ENCODE data around the gene ZDHHC22.

The ZDHHC22 gene

DNA sequence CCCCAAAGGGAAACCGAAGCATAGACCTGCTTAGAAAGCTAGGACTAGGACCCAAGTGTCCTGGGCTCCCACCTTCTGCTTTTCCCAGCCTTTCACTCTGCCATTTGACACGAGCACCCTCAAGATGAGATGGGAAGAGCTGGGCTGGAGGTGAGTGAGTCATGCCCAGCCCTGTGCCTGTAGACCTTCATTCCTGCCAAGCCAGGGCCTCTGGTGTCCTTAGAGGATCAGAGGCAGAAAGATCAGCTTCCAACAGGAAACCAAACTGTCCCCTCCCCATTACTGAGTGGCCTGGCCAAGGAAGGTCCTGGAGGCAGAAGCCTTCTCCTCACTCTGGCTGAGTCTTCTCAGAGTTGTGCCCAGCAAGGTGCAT lies 43.5 kb upstream of the ZDHHC22 start:
- H3K4me1 Mint-ChIP-seq: peaks cover 14% of the 10 kb centered on the region
- no peak for DNase-seq
- H3K9me3 Mint-ChIP-seq: no peaks in the 10 kb centered on the region
- TF ChIP-seq, protein P1, sequence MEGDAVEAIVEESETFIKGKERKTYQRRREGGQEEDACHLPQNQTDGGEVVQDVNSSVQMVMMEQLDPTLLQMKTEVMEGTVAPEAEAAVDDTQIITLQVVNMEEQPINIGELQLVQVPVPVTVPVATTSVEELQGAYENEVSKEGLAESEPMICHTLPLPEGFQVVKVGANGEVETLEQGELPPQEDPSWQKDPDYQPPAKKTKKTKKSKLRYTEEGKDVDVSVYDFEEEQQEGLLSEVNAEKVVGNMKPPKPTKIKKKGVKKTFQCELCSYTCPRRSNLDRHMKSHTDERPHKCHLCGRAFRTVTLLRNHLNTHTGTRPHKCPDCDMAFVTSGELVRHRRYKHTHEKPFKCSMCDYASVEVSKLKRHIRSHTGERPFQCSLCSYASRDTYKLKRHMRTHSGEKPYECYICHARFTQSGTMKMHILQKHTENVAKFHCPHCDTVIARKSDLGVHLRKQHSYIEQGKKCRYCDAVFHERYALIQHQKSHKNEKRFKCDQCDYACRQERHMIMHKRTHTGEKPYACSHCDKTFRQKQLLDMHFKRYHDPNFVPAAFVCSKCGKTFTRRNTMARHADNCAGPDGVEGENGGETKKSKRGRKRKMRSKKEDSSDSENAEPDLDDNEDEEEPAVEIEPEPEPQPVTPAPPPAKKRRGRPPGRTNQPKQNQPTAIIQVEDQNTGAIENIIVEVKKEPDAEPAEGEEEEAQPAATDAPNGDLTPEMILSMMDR (IDR thresholded peaks at IDR 0.05): no peak
- H3K27me3 Mint-ChIP-seq (ENCODE audit: low read depth, poor library complexity): peaks cover 22% of the 10 kb centered on the region
- H3K27ac Mint-ChIP-seq: no peak overlapping the region
- H3K36me3 Mint-ChIP-seq (ENCODE audit: low read depth): no peaks in the 10 kb centered on the region
- no peak overlapping the region for H3K4me3 Mint-ChIP-seq

DNA sequence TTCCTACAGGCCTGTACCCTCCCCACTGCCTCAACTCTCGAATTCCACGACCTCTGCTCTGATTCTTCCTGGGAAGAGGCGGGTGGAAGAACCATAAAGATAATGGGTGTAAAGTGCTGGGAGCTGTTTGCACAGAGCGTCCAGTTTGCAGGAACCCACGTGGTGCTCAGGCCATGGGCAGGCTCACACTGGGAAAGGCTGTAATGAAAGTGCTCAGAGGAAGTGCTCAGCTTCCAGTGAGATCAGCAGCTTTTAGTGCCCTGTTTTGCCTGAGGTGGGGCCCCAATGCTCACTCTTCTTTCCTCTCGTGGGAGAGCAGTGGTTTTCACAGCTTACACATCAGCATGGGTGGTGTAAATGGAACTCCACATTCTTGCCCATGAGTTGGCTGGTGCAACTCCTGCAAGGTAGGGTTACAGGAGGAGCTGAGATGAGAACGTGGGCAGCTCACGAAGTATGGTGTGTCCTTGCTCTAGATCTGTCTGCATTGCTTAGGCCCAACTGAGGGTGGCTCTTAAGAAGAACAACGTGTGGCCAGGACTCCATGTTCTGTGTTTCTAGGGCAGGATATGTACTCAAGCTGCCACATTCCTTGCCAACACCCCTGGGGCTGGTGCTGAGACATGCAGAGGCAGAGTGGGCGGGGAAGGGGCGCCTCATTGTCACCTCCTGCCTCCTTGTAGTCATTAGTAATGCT lies 43.0 kb upstream of the ZDHHC22 start:
- no peak for DNase-seq
- peaks cover 14% of the 10 kb centered on the region for H3K4me1 Mint-ChIP-seq
- H3K9me3 Mint-ChIP-seq: no peaks in the 10 kb centered on the region
- H3K4me3 Mint-ChIP-seq: no peak overlapping the region
- no peak overlapping the region for H3K27ac Mint-ChIP-seq
- TF ChIP-seq, protein P1 (IDR thresholded peaks at IDR 0.05): no peak
- H3K27me3 Mint-ChIP-seq (ENCODE audit: low read depth, poor library complexity): peaks cover 23% of the 10 kb centered on the region
- no peaks in the 10 kb centered on the region for H3K36me3 Mint-ChIP-seq (ENCODE audit: low read depth)

DNA sequence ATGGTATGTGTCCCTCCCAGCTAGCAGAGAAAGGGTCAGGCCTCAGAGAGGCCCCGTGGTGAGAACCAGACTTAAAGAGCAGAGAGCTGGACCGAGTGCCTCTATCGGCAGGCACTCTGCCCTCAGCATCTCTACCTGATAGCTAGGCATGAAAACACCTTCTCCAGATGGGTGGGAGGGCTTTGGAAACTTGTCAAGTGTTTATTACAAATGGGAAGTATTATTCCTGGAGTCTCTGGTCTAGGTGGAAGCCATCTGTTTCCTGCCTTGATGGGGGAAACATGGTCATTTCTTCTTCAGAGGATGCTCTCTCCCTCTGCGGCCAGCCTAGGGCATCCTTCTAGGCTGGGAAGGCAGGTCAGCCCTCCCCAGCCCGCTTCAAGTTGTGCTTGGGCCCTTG lies 42.3 kb upstream of the ZDHHC22 start:
- no peaks in the 10 kb centered on the region for H3K9me3 Mint-ChIP-seq
- no peak overlapping the region for H3K27ac Mint-ChIP-seq
- TF ChIP-seq, protein P1 (IDR thresholded peaks at IDR 0.05): no peak
- DNase-seq: no peak
- no peak overlapping the region for H3K4me3 Mint-ChIP-seq
- peaks cover 26% of the 10 kb centered on the region for H3K27me3 Mint-ChIP-seq (ENCODE audit: low read depth, poor library complexity)
- peaks cover 14% of the 10 kb centered on the region for H3K4me1 Mint-ChIP-seq
- H3K36me3 Mint-ChIP-seq (ENCODE audit: low read depth): no peaks in the 10 kb centered on the region

DNA sequence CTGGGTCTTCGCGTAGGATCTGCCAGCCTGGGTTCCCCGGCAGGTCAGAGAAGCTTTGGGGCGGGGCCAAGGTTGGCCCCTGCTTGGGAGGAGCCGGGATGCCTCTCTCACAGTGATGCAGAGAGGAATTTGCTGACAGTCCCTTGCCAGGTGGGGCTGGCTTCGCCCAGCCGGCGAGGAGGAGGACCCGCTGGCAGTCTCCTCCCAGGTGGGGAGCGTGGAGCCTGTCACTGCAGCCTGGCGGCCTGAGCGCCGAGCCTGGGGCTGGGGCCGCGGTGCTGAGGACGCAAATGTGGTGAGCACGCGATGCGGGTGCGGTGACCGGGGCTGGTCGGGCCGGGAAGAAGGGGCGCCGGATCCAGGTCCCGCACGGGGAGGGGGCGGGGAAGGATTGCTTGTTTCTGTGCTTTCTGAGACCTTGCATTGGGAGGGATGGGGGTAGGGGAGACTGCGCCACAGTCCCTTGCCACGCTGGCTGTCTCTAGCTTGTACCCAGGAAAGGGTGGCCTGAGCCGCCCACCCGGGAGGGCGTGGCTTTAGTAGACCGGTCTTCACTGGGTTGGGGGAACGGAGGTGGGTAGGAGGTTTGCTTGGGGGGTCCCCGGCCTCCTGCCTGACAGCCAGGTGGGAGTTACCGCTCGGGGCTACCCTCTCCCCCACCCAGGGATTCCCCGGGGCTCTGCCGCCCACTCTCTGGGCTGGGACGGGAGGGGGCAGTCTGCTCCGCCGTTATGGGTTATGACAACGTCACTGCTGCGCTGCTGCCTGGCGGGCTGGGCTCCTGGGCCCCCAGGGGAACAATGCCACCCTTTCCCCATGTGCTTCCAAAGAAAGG lies 40.2 kb upstream of the ZDHHC22 start, which contains the start of gene TMEM63C:
Gene TMEM63C (plus strand): TSS at position 196 of the 835 bp plus-strand sequence. CDS start 37,016 bp downstream, outside the sequence.
- Mint-ChIP-seq H3K27me3 (ENCODE audit: low read depth, poor library complexity) (peaks cover 34% of the 10 kb centered on the region), H3K4me3 (peak within 1 kb of the TSS; percentile 77), H3K36me3 (ENCODE audit: low read depth) (no peaks in the 10 kb centered on the region), H3K9me3 (no peaks in the 10 kb centered on the region), H3K4me1 (peaks cover 9% of the 10 kb centered on the region), H3K27ac (no peak within 1 kb of the TSS)
- DNase-seq: peak; percentile 83
- TF ChIP-seq, protein P1 (IDR thresholded peaks at IDR 0.05): no peak

DNA sequence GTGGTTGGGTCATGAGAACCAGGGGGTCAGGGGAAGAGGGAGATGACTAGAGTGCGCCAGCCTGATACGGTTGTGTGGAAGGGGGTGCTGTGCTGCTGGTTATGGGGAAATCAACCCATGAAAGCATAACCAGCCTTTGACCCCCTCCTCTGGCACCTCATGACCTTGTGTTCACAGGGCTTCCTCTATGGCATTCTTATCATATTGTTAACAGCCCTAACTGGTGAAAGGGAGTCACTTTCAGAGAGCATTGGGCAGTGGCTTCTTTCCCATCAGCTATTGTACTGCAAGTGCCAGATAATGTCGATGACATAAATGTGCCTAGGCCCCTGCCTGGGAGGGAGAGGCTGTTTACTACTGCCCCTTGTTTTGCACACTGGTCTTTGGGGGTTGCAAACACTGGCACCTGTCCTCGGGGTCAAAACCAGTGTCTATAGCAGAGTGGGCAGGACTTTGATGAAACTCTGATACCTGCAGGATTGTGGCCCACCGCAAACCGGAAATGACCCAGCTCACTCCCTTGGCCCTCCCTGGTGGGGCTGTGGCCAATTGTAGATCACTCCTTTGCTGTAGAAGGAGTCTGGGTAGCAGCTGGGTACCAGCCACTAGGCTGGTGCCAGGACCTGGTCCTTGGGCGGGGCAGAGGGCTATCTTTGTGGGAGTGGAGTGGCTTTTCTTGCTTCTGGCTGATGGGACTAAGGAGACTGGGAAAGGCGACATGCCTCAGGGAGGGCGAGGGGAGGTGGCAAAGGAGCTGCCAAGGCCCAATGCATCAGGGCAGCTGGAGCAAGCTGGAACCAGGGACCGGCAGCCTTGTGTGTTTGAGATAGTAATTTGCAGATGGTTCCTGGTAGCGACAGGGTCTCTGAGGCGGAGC lies 39.4 kb upstream of the ZDHHC22 start:
- Mint-ChIP-seq H3K4me3 (peak overlapping the region; percentile 77), H3K27me3 (ENCODE audit: low read depth, poor library complexity) (peaks cover 34% of the 10 kb centered on the region), H3K4me1 (peaks cover 9% of the 10 kb centered on the region), H3K9me3 (no peaks in the 10 kb centered on the region), H3K27ac (no peak overlapping the region), H3K36me3 (ENCODE audit: low read depth) (no peaks in the 10 kb centered on the region)
- TF ChIP-seq, protein P1 (IDR thresholded peaks at IDR 0.05): no peak
- DNase-seq: no peak
